Measurements from ENCODE around the gene TCF3. TPM values are rescaled to one million over a fixed set of nuclear protein-coding genes. Genes with fewer than 3 reads are reported as not detected.
"Not testable (repeated sequence)": the region's sequence is repeated elsewhere in the genome, so short reads cannot be mapped to it uniquely, and the experiment has no call there.

Gene TCF3
- total RNA-seq, 3 donors from 2014 or later (not counting 1 experiment from before 2014, with no cell fraction given) = 54.5 to 72.2 (median 64.3) TPM

DNA sequence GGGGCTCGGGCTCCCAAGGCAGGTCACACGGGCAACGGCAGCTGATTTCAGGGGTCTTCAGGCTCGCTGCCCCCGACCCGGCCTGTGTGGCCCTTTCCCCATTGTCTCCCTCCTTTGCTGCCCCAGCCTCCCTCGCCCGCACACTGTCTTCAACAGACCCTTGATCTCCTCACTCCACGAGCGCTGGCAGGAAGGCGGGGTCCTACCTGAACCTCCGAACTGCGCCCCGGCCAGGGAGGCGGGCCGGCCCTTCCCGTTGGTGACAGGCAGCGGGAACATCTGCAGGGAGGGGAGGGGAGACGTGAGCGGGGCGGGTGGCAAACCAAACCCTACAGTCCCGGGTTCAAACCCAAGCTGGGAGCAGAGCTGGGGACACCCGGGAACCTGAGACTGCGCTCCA, 6.3 kb downstream of the TCF3 start:
- DNase-seq (no peak), ATAC-seq (no peak)
- H3K36me3 Mint-ChIP-seq = no peaks in the 10 kb centered on the region
- Histone ChIP-seq H3K9me3 (ENCODE audit: control insufficient read depth, insufficient read depth, low read length) (no peaks in the 10 kb centered on the region), H3K4me3 (ENCODE audit: low read length) (no peak overlapping the region), H3K4me1 (ENCODE audit: control insufficient read depth, insufficient read depth, low read length) (peaks cover 34% of the 10 kb centered on the region), H3K27me3 (ENCODE audit: control insufficient read depth, insufficient read depth, low read length) (no peaks in the 10 kb centered on the region), H3K27ac (ENCODE audit: low read length) (no peak overlapping the region), H3K36me3 (ENCODE audit: control insufficient read depth, insufficient read depth, low read length) (peaks cover 18% of the 10 kb centered on the region)
- no peak overlapping the region for H3K27ac Mint-ChIP-seq
- TF ChIP-seq, protein P1, sequence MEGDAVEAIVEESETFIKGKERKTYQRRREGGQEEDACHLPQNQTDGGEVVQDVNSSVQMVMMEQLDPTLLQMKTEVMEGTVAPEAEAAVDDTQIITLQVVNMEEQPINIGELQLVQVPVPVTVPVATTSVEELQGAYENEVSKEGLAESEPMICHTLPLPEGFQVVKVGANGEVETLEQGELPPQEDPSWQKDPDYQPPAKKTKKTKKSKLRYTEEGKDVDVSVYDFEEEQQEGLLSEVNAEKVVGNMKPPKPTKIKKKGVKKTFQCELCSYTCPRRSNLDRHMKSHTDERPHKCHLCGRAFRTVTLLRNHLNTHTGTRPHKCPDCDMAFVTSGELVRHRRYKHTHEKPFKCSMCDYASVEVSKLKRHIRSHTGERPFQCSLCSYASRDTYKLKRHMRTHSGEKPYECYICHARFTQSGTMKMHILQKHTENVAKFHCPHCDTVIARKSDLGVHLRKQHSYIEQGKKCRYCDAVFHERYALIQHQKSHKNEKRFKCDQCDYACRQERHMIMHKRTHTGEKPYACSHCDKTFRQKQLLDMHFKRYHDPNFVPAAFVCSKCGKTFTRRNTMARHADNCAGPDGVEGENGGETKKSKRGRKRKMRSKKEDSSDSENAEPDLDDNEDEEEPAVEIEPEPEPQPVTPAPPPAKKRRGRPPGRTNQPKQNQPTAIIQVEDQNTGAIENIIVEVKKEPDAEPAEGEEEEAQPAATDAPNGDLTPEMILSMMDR (IDR thresholded peaks at IDR 0.05) = no peak
- H3K27me3 Mint-ChIP-seq (ENCODE audit: low read depth in 2 of 2) = no peaks in the 10 kb centered on the region
- H3K4me3 Mint-ChIP-seq = no peak overlapping the region
- peaks cover 8 to 9% of the 10 kb centered on the region in 2 donors for H3K4me1 Mint-ChIP-seq
- intact Hi-C loops (cut with micrococcal nuclease) = no loop called here
- H3K9me3 Mint-ChIP-seq = no peaks in the 10 kb centered on the region
- WGBS (ENCODE audit: insufficient coverage) = 95% methylated on average over 24 of the region's 24 CpGs

DNA sequence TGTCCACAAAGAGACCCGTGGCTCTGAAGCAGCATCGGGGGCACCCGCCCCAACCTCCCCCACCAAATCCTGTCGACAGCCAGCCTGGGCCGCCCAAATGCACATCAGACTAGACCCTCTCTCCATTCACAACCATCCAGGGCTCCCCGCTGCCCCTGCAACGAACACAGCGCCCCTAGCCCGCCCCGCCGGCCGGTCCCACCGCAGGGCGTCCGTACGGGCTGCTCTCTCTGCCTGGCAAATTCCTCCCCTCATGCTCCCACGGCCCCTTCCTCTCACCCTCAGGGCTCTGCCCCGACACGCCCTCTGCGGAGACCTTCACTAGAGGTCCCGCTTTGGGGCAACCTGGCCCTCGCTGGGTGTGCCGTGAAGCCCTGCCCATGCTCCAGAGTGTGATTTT, 7.1 kb downstream of the TCF3 start:
- Mint-ChIP-seq H3K4me3 (no peak overlapping the region), H3K9me3 (no peaks in the 10 kb centered on the region), H3K4me1 (peaks cover 0 to under 1% of the 10 kb centered on the region in 2 donors), H3K27me3 (ENCODE audit: low read depth in 2 of 2) (no peaks in the 10 kb centered on the region), H3K27ac (no peak overlapping the region), H3K36me3 (no peaks in the 10 kb centered on the region)
- no peak overlapping the region for H3K4me3 ChIP-seq (ENCODE audit: low read length)
- H3K27me3 ChIP-seq (ENCODE audit: control insufficient read depth, insufficient read depth, low read length) = no peaks in the 10 kb centered on the region
- 96% methylated on average over 23 of the region's 23 CpGs for WGBS (ENCODE audit: insufficient coverage)
- no peak for ATAC-seq
- H3K36me3 ChIP-seq (ENCODE audit: control insufficient read depth, insufficient read depth, low read length) = peaks cover 18% of the 10 kb centered on the region
- H3K27ac ChIP-seq (ENCODE audit: low read length) = no peak overlapping the region
- DNase-seq = no peak
- intact Hi-C loops (cut with micrococcal nuclease) = no loop called here
- peaks cover 26% of the 10 kb centered on the region for H3K4me1 ChIP-seq (ENCODE audit: control insufficient read depth, insufficient read depth, low read length)
- H3K9me3 ChIP-seq (ENCODE audit: control insufficient read depth, insufficient read depth, low read length) = no peaks in the 10 kb centered on the region
- TF ChIP-seq, protein P1 (IDR thresholded peaks at IDR 0.05) = no peak

DNA sequence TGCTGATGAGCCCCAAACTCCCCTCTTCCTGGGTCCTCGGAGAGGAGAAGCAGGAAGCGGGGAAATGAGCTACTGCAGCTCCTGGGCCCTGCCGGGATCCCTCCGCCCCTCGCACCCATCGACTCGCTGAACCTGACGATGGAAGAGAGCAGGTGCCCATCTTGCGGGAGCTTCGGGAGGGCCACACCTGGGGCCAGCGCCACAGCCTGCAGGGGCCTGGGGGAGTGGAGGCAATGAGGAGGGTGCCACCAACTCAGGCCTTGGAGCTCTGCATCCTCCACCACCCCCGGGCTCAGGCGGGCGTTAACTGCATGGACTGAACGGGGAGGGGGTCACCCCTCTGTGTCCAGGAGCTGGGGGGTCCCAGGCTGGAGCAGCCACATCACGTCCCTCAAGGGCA, 8.3 kb downstream of the TCF3 start:
- Histone ChIP-seq H3K4me3 (ENCODE audit: low read length) (no peak overlapping the region), H3K4me1 (ENCODE audit: control insufficient read depth, insufficient read depth, low read length) (peaks cover 14% of the 10 kb centered on the region), H3K36me3 (ENCODE audit: control insufficient read depth, insufficient read depth, low read length) (peaks cover 23% of the 10 kb centered on the region), H3K27me3 (ENCODE audit: control insufficient read depth, insufficient read depth, low read length) (no peaks in the 10 kb centered on the region), H3K27ac (ENCODE audit: low read length) (no peak overlapping the region), H3K9me3 (ENCODE audit: control insufficient read depth, insufficient read depth, low read length) (no peaks in the 10 kb centered on the region)
- Mint-ChIP-seq H3K27me3 (ENCODE audit: low read depth in 2 of 2) (no peaks in the 10 kb centered on the region), H3K4me3 (no peak overlapping the region), H3K9me3 (no peaks in the 10 kb centered on the region), H3K4me1 (peaks cover 0 to 5% of the 10 kb centered on the region in 2 donors), H3K27ac (no peak overlapping the region), H3K36me3 (no peaks in the 10 kb centered on the region)
- intact Hi-C loops (cut with micrococcal nuclease) = no loop called here
- ATAC-seq = no peak
- no peak for DNase-seq
- 98% methylated on average over 16 of the region's 16 CpGs for WGBS (ENCODE audit: insufficient coverage)
- TF ChIP-seq, protein P1 (IDR thresholded peaks at IDR 0.05) = no peak

DNA sequence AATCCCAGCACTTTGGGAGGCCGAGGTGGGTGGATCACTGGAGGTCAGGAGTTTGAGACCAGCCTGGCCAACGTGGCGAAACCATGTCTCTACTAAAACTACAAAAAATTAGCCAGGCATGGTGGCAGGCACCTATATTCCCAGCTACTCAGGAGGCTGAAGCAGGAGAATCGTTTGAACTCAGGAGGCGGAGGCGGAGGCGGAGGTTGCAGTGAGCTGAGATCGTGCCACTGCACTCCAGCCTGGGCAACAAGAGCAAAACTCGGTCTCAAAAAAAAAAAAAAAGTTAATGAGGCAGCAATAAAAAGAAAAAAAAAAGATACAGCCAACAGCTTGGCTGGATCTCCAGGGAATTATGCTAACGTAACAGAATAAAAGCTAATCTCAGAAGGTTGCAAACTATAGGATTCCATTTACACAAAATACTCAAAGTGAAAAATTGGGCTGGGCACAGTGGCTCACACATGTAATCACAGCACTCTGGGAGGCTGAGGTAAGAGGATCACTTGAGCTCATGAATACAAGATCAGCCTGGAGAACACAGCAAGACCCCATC, 11.4 kb downstream of the TCF3 start:
- H3K27me3 ChIP-seq (ENCODE audit: control insufficient read depth, insufficient read depth, low read length); ATAC-seq; H3K9me3 ChIP-seq (ENCODE audit: control insufficient read depth, insufficient read depth, low read length); H3K9me3 Mint-ChIP-seq; H3K27ac Mint-ChIP-seq; H3K4me1 ChIP-seq (ENCODE audit: control insufficient read depth, insufficient read depth, low read length); intact Hi-C loops (cut with micrococcal nuclease); H3K4me3 Mint-ChIP-seq; DNase-seq; H3K27me3 Mint-ChIP-seq (ENCODE audit: low read depth in 2 of 2); H3K36me3 Mint-ChIP-seq; H3K27ac ChIP-seq (ENCODE audit: low read length); H3K4me3 ChIP-seq (ENCODE audit: low read length); H3K4me1 Mint-ChIP-seq: not testable (repeated sequence)
- peaks cover 25% of the 10 kb centered on the region for H3K36me3 ChIP-seq (ENCODE audit: control insufficient read depth, insufficient read depth, low read length)
- 94% methylated on average over 10 of the region's 10 CpGs for WGBS (ENCODE audit: insufficient coverage)
